HepG2 (cell line): Measurements from ENCODE around the gene SDK1. TPM values are rescaled to one million over a fixed set of nuclear protein-coding genes. Genes with fewer than 3 reads are reported as not detected.

Experiments used
- ATAC-seq: fragments of 200-7000 bp; cut with Tn5 transposase; 3 replicates; pipeline ENCODE4 v1.9.1; 2020; ENCODE audit warnings: mild to moderate bottlenecking, moderate library complexity
- BruUV-seq: library from RNA; stranded (reverse); fragments of 400-500 nt; replicated peaks from 2 replicates; lab custom pipeline; 2021; lab: Mats Ljungman, UMichigan
- CTCF ChIA-PET: fragments of 300-600 bp; formaldehyde crosslinking; extraction: SDS; loops from one replicate; lab custom pipeline; 2021; ENCODE audit warnings: low total read pairs, inconsistent platforms, low intra/inter-chr PET ratio; lab: Yijun Ruan, JAX
- POLR2A ChIA-PET: fragments of 350-600 bp; sonication (Branson Sonifier 250); formaldehyde crosslinking; loops from one replicate; lab custom pipeline; 2020; ENCODE audit warnings: antibody characterized with exemption, inconsistent platforms; lab: Yijun Ruan, JAX
- DNase-seq: peaks from one replicate; pipeline ENCODE4 v3.0.0-alpha.2; 2015; ENCODE audit warnings: low spot score
- FAIRE-seq: peaks from 3 replicates; lab custom pipeline; 2011; peaks lifted over from hg19 to GRCh38; lab: Jason Lieb, UNC
- H2AFZ ChIP-seq: one replicate; pipeline ENCODE4 v1.6.1; 2011; ENCODE audit warnings: low read length, inconsistent platforms
- H3K27ac ChIP-seq: fragments of 300-600 bp; 3 replicates; pipeline ENCODE4 v1.8.0; 2011; ENCODE audit warnings: mixed run types, mild to moderate bottlenecking, mixed read lengths, low read length, inconsistent platforms; ENCODE audit not compliant: insufficient read depth; ENCODE audit errors: extremely low read length
- H3K27me3 ChIP-seq, 2 experiments: fragments of 200-600 bp in 1 of 2; 2 replicates in 1 of 2; 3 replicates in 1 of 2; pipeline versions ENCODE4 v1.6.0 to v1.8.0; 2011; ENCODE audit warnings: low read length in 2 of 2, mild to moderate bottlenecking in 2 of 2, moderate library complexity in 2 of 2, inconsistent platforms in 1 of 2; ENCODE audit not compliant: insufficient read depth in 2 of 2, control insufficient read depth in 1 of 2
- H3K36me3 ChIP-seq, 2 experiments: fragments of 200-600 bp in 1 of 2; replicated peaks in 1 of 2; 2 replicates in 1 of 2; 3 replicates in 1 of 2; pipeline versions ENCODE4 v1.5.1 to v1.8.0; 2011; ENCODE audit warnings: low read length in 2 of 2, inconsistent platforms in 1 of 2; ENCODE audit not compliant: insufficient read depth in 2 of 2, control insufficient read depth in 1 of 2
- H3K4me1 ChIP-seq: 2 replicates; pipeline ENCODE4 v1.5.1; 2012; ENCODE audit warnings: low read length, inconsistent platforms; ENCODE audit not compliant: insufficient read depth
- H3K4me2 ChIP-seq: 2 replicates; pipeline ENCODE4 v1.6.0; 2011; ENCODE audit warnings: low read depth, low read length, inconsistent platforms
- H3K4me3 ChIP-seq, 3 experiments: fragments of 200-600 bp in 1 of 3; sonication (generic), shearing (Covaris generic) in 1 of 3; replicated peaks in 1 of 3; 2 replicates each; pipeline ENCODE4 v1.5.1; 2011 to 2016; ENCODE audit warnings: low read length in 3 of 3, inconsistent platforms in 2 of 3, low read depth in 2 of 3, mild to moderate bottlenecking in 2 of 3, control low read depth in 1 of 3, mixed read lengths in 1 of 3; ENCODE audit not compliant: insufficient read depth in 1 of 3
- H3K79me2 ChIP-seq: one replicate; pipeline ENCODE4 v1.6.1; 2011; ENCODE audit warnings: low read length, inconsistent platforms; ENCODE audit not compliant: insufficient read depth
- H3K9ac ChIP-seq: 2 replicates; pipeline ENCODE4 v1.6.0; 2011; ENCODE audit warnings: mild to moderate bottlenecking, low read depth, low read length, inconsistent platforms; ENCODE audit not compliant: insufficient read depth
- H3K9me3 ChIP-seq: 2 replicates; pipeline ENCODE4 v1.5.1; 2012; ENCODE audit warnings: mild to moderate bottlenecking, low read length
- H4K20me1 ChIP-seq: 2 replicates; pipeline ENCODE4 v1.6.0; 2011; ENCODE audit warnings: inconsistent platforms, mild to moderate bottlenecking, low read length, moderate library complexity; ENCODE audit not compliant: insufficient read depth
- CHD2 ChIP-seq: IDR thresholded peaks from 2 replicates; pipeline ENCODE4 v1.6.1; 2011; ENCODE audit warnings: low read depth, low read length, improper control_type of control experiment
- EED ChIP-seq: sonication (generic); formaldehyde crosslinking; IDR thresholded peaks from 2 replicates; pipeline ENCODE4 v1.5.0; 2020; ENCODE audit warnings: mild to moderate bottlenecking, missing genetic modification reagents
- FOXK2 ChIP-seq: fragments of 450-650 bp; IDR thresholded peaks from 2 replicates; pipeline ENCODE4 v1.6.1; 2016
- KLF11 ChIP-seq: IDR thresholded peaks from 2 replicates; pipeline ENCODE4 v1.6.1; 2016; ENCODE audit warnings: missing compliant biosample characterization
- STAG1 ChIP-seq: sonication (generic); formaldehyde crosslinking; IDR thresholded peaks from 2 replicates; pipeline ENCODE4 v1.4.0; 2020; ENCODE audit warnings: missing genetic modification reagents
- WIZ ChIP-seq: sonication (generic); formaldehyde crosslinking; IDR thresholded peaks from 2 replicates; pipeline ENCODE4 v1.5.1; 2020; ENCODE audit warnings: mild to moderate bottlenecking, missing genetic modification reagents
- ZNF331 ChIP-seq: sonication (generic); formaldehyde crosslinking; IDR thresholded peaks from 2 replicates; pipeline ENCODE4 v1.4.0; 2020; ENCODE audit warnings: missing genetic modification reagents
- ZNF816 ChIP-seq: sonication (generic); formaldehyde crosslinking; IDR thresholded peaks from 2 replicates; pipeline ENCODE4 v1.8.0; 2022; ENCODE audit warnings: missing genetic modification reagents, mild to moderate bottlenecking, borderline replicate concordance
- ZNF883 ChIP-seq: sonication (generic); formaldehyde crosslinking; IDR thresholded peaks from 2 replicates; pipeline ENCODE4 v1.5.1; 2020; ENCODE audit warnings: mild to moderate bottlenecking, missing genetic modification reagents; ENCODE audit errors: not compliant biosample characterization
- WGBS: methylation state at CpG from one replicate; pipeline ENCODE4 v1.1.6; 2017; ENCODE audit warnings: low lambda C conversion rate; 5-methylcytosine and 5-hydroxymethylcytosine counted together
- in situ Hi-C: cut with HindIII; loops from 2 replicates; pipeline ENCODE4 v1.10.0; 2017; ENCODE audit warnings: low pct_unique_long_range_greater_than_20kb; ENCODE audit not compliant: extremely low pct_ligation_motif_present
- intact Hi-C: fragments of 100-400 bp; cut with micrococcal nuclease; formaldehyde crosslinking; loops from one replicate; pipeline ENCODE4 v1.10.0; 2022; ENCODE audit not compliant: unreplicated experiment
- polyA plus RNA-seq, 8 experiments: library from polyadenylated mRNA; depleted of rRNA in 3 of 8; stranded (reverse) in 7 of 8; unstranded in 1 of 8; fragments of >200 nt; fragmentation: Illumina TruSeq in 4 of 8; extraction: Trizol in 4 of 8; gene quantifications; 2 replicates each; pipeline versions ENCODE4 v1.2.1 to v1.2.3, GENCODE V29; 2011 to 2016; ENCODE audit warnings: low read depth in 4 of 8, missing spikeins in 1 of 8, mixed read lengths in 1 of 8; ENCODE audit not compliant: insufficient read depth in 1 of 8
- total RNA-seq, 5 experiments: library from RNA; depleted of rRNA; stranded (reverse); fragments of >200 nt; fragmentation: Illumina TruSeq; extraction: Trizol; gene quantifications; 2 replicates each; pipeline ENCODE4 v1.2.3, GENCODE V29; 2016; ENCODE audit warnings: low read depth in 1 of 5
- TF ChIP-seq, protein P1 (sequence below): sonication (generic); formaldehyde crosslinking; IDR thresholded peaks from 2 replicates; pipeline ENCODE4 v1.4.0; 2020; ENCODE audit warnings: missing genetic modification reagents
- TF ChIP-seq, protein P2 (sequence below): sonication (generic); formaldehyde crosslinking; IDR thresholded peaks from 2 replicates; pipeline ENCODE4 v1.5.0; 2020; ENCODE audit warnings: mild to moderate bottlenecking, missing genetic modification reagents, borderline replicate concordance

The SDK1 gene
- total and polyA plus RNA-seq, 2 of the 13 experiments (the other 11 are each of a cell fraction or from before 2014, with no cell fraction given) = 0.35 to 2.4 TPM

DNA sequence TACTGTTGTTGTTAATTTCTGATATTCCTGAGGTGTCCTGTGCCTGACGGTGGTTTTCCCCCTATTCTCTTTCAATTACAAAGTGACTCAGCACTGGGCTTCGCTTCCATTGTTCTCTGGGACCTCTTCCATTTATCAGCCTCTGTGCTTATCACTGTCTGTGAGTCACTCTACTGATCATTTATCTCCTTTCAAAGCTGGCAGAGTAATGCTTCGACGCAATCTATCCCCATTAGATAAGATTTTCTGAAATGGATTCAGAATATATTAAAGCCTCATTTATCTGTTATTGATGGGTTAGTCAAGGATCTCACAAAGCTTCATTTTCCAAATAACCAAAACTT, 679.2 kb downstream of the SDK1 start (continued):
- TF ChIP-seq, protein P1, sequence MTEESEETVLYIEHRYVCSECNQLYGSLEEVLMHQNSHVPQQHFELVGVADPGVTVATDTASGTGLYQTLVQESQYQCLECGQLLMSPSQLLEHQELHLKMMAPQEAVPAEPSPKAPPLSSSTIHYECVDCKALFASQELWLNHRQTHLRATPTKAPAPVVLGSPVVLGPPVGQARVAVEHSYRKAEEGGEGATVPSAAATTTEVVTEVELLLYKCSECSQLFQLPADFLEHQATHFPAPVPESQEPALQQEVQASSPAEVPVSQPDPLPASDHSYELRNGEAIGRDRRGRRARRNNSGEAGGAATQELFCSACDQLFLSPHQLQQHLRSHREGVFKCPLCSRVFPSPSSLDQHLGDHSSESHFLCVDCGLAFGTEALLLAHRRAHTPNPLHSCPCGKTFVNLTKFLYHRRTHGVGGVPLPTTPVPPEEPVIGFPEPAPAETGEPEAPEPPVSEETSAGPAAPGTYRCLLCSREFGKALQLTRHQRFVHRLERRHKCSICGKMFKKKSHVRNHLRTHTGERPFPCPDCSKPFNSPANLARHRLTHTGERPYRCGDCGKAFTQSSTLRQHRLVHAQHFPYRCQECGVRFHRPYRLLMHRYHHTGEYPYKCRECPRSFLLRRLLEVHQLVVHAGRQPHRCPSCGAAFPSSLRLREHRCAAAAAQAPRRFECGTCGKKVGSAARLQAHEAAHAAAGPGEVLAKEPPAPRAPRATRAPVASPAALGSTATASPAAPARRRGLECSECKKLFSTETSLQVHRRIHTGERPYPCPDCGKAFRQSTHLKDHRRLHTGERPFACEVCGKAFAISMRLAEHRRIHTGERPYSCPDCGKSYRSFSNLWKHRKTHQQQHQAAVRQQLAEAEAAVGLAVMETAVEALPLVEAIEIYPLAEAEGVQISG (CRISPR knock-in tag) = no peak
- no peak for TF ChIP-seq FOXK2
- no peak for TF ChIP-seq WIZ (CRISPR knock-in tag)
- no peak for TF ChIP-seq ZNF883 (CRISPR knock-in tag)
- no peak for TF ChIP-seq KLF11 (CRISPR knock-in tag)
- no peak for TF ChIP-seq ZNF331 (CRISPR knock-in tag)
- no peak for TF ChIP-seq ZNF816 (CRISPR knock-in tag)
- TF ChIP-seq EED = no peak
- TF ChIP-seq, protein P2, sequence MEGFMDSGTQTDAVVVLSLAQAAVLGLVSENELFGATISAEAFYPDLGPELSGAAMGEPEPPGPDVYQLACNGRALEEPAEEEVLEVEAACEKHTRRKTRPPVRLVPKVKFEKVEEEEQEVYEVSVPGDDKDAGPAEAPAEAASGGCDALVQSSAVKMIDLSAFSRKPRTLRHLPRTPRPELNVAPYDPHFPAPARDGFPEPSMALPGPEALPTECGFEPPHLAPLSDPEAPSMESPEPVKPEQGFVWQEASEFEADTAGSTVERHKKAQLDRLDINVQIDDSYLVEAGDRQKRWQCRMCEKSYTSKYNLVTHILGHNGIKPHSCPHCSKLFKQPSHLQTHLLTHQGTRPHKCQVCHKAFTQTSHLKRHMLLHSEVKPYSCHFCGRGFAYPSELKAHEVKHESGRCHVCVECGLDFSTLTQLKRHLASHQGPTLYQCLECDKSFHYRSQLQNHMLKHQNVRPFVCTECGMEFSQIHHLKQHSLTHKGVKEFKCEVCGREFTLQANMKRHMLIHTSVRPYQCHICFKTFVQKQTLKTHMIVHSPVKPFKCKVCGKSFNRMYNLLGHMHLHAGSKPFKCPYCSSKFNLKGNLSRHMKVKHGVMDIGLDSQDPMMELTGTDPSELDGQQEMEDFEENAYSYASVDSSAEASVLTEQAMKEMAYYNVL = no peak

DNA sequence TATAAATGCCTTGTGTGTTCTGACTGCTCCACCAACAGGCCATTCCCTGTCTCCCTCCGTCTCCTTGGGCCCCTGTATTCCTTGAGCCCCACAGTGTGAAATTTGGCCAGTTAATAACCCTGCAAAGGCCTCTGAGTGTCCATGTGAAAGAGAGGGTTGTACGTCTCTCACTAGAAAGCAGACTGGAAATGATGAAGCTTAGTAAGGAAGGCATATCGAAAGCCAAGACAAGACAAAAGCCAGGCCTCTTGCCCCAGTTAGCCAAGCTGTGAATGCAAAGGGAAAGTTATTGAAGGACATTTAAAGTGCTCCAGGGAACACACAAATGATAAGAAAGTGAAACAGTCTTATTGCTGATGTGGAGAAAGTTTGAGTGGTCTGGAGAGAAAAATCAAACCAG, 680.2 kb downstream of the SDK1 start:
- Histone ChIP-seq H4K20me1 (no peaks in the 10 kb centered on the region), H3K4me3 (no peak overlapping the region), H3K9me3 (no peaks in the 10 kb centered on the region), H3K27ac (no peak overlapping the region), H3K9ac (no peak overlapping the region), H3K79me2 (no peaks in the 10 kb centered on the region), H3K4me1 (no peaks in the 10 kb centered on the region)
- no peak for ATAC-seq
- WGBS = 86% methylated on average over 3 of the region's 3 CpGs
- in situ Hi-C loops (no loop called here), intact Hi-C loops (no loop called here)
- TF ChIP-seq CHD2 (no peak), STAG1 (CRISPR knock-in tag) (0 out of 2 replicates have a peak, but pooled peaks have one; percentile 7)
- TF ChIP-seq, all 625 proteins: peak for 1
- Histone ChIP-seq H3K4me2 (no peak overlapping the region), H3K36me3 (no peaks in the 10 kb centered on the region), H3K27me3 (no peaks in the 10 kb centered on the region), H2AFZ (no peak overlapping the region)
- DNase-seq = no peak
- CTCF ChIA-PET = no interaction called here
- BruUV-seq = no TSS peak
- POLR2A ChIA-PET = no interaction called here
- no peak for FAIRE-seq
